Heart left ventricle (tissue), 13 donors: Measurements from ENCODE around the gene KANK3.

ENCODE experiments used
- POLR2A ChIP-seq, 2 donors: fragments of 450-650 bp; IDR thresholded peaks; one replicate each; pipeline ENCODE4 v1.6.1; 2017; ENCODE audit warnings: antibody characterized with exemption in 2 of 2, mild to moderate bottlenecking in 2 of 2, moderate library complexity in 2 of 2
- TF ChIP-seq, protein P1 (sequence below), 12 donors: fragments of 200-600 bp; sonication (generic) in 4 of 12; IDR thresholded peaks; one replicate each; pipeline versions ENCODE4 v1.5.0 to v1.8.0; 2018 to 2022; ENCODE audit warnings: antibody characterized with exemption in 12 of 12, mild to moderate bottlenecking in 5 of 12
- donor health status: ischemic (EF 13 %, LVEDD 7.1; RV severe dilation, severe dysfunction).
- donor health status: DM: no; HTN: yes; CAD: no.
- donor health status: DM: no; HTN: no; CAD: no.
- donor health status: ischemic (EF 25% LVEDD 6.9; RV normal size, moderate dysfunction).
- donor health status: ischemic (EF 25% LVEDD 5.7; RV mildly dilated, moderate dysfunction).
- donor health status: ischemic (EF 35%, LVEDD 5.7; RV mildly dilated, moderate dysfunction).
- donor health status: nonischemic (EF 11% LVEDD 7.7; RV severe dilation, severe dysfunction).
- donor health status: DM: yes; HTN: yes; CAD: no.
- donor health status: PGD.
- donor health status: ischemic (EF 29% LVEDD 5.4; RV normal size, mild dysfunction).
- donor health status: nonischemic (EF 23%, LVEDD 6.1; RV moderate dilation, normal function).

DNA sequence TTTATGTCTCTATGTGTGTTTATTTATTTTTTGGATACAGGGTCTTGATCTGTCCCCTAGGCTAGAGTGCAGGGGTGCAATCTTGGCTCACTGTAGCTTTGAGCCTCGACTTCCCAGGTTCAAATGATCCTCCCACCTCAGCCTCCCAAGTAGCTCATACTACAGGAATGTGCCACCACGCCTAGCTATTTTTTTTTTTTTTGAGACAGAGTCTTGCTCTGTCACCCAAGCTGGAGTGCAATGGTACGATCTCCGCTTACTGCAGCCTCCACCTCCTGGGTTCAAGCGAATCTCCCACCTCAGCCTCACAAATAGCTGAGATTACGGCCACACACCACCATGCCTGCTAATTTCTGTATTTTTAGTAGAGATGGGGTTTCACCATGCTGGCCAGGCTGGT, 15.9 kb upstream of the KANK3 start:
- TF ChIP-seq, protein P1, sequence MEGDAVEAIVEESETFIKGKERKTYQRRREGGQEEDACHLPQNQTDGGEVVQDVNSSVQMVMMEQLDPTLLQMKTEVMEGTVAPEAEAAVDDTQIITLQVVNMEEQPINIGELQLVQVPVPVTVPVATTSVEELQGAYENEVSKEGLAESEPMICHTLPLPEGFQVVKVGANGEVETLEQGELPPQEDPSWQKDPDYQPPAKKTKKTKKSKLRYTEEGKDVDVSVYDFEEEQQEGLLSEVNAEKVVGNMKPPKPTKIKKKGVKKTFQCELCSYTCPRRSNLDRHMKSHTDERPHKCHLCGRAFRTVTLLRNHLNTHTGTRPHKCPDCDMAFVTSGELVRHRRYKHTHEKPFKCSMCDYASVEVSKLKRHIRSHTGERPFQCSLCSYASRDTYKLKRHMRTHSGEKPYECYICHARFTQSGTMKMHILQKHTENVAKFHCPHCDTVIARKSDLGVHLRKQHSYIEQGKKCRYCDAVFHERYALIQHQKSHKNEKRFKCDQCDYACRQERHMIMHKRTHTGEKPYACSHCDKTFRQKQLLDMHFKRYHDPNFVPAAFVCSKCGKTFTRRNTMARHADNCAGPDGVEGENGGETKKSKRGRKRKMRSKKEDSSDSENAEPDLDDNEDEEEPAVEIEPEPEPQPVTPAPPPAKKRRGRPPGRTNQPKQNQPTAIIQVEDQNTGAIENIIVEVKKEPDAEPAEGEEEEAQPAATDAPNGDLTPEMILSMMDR (IDR thresholded peaks at IDR 0.05): no peak
- TF ChIP-seq POLR2A (IDR thresholded peaks at IDR 0.05): no peak
